ENCODE results near the gene DCAF5.
"Not testable (repeated sequence)": the region's sequence is repeated elsewhere in the genome, so short reads cannot be mapped to it uniquely, and the experiment has no call there.

The DCAF5 gene

GRCh38 chr14:69152902-69153151, at the start of gene DCAF5:
Gene DCAF5, minus strand, starts transcription at chr14:69153119. Its CDS starts 141 bp downstream, at chr14:69152978.
- DNase-seq, result no peak

GRCh38 chr14:69199786-69200185, 46.9 kb upstream of the DCAF5 start:
- DNase-seq, result no peak

- DNase-seq, result no peak
These were observed 40.8 kb upstream of the DCAF5 start for GRCh38 chr14:69193721-69194120.

- peak; percentile 73 for DNase-seq
These were observed 38.6 kb upstream of the DCAF5 start, which contains the start of gene EXD2 for GRCh38 chr14:69191340-69192111. Gene EXD2, plus strand, starts transcription at chr14:69191498. Its CDS starts 17,973 bp downstream, at chr14:69209471.

GRCh38 chr14:69190191-69190590, 37.3 kb upstream of the DCAF5 start:
- DNase-seq, result no peak

GRCh38 chr14:69183735-69184134, 30.8 kb upstream of the DCAF5 start:
- peak; percentile 64 for DNase-seq

- not testable (repeated sequence) for DNase-seq
These were observed 29.7 kb upstream of the DCAF5 start for GRCh38 chr14:69182580-69182979.

- no peak for DNase-seq
These were observed 28.6 kb upstream of the DCAF5 start for GRCh38 chr14:69181491-69181890.

- no peak for DNase-seq
These were observed 22.2 kb upstream of the DCAF5 start for GRCh38 chr14:69175130-69175529.

- DNase-seq, result no peak
These were observed 18.6 kb upstream of the DCAF5 start for GRCh38 chr14:69171569-69171968.

- no peak for DNase-seq
These were observed 17.9 kb upstream of the DCAF5 start for GRCh38 chr14:69170839-69171238.

- DNase-seq, result not testable (repeated sequence)
These were observed 12.9 kb upstream of the DCAF5 start for GRCh38 chr14:69165787-69166186.

- no peak for DNase-seq
These were observed 8.7 kb upstream of the DCAF5 start for GRCh38 chr14:69161590-69161989.

GRCh38 chr14:69156224-69156623, 3.3 kb upstream of the DCAF5 start:
- no peak for DNase-seq

- DNase-seq, result no peak
These were observed 1.9 kb upstream of the DCAF5 start for GRCh38 chr14:69154779-69155178.

- peak; percentile 31 for DNase-seq
These were observed 953 bp upstream of the DCAF5 start for GRCh38 chr14:69153873-69154270.

- peak; percentile 93 for DNase-seq
These were observed 393 bp upstream of the DCAF5 start for GRCh38 chr14:69153152-69153872.

GRCh38 chr14:69152181-69152901, 578 bp downstream of the DCAF5 start:
- DNase-seq, result peak; percentile 17

GRCh38 chr14:69151458-69152180, 1.3 kb downstream of the DCAF5 start:
- peak; percentile 81 for DNase-seq

- no peak for DNase-seq
These were observed 3.3 kb downstream of the DCAF5 start for GRCh38 chr14:69149461-69150244.

- no peak for DNase-seq
These were observed 10.8 kb downstream of the DCAF5 start for GRCh38 chr14:69142101-69142500.

- DNase-seq, result no peak
These were observed 11.4 kb downstream of the DCAF5 start for GRCh38 chr14:69141550-69141949.

All from suppressor macrophage treated with lipopolysaccharide for 4 hours (primary cell).